B cell (primary cell): Measurements from ENCODE around the gene KIAA0232. TPM values are rescaled to one million over a fixed set of nuclear protein-coding genes. Genes with fewer than 3 reads are reported as not detected.

Source experiments
- ATAC-seq: fragments of 200-7000 bp; cut with Tn5 transposase; one replicate; pipeline ENCODE4 v1.10.0; 2021; ENCODE audit warnings: low read depth, mild to moderate bottlenecking, moderate number of reproducible peaks, moderate library complexity
- CTCF ChIA-PET: fragments of 350-600 bp; sonication (Branson Sonifier 250); formaldehyde crosslinking; loops from one replicate; lab custom pipeline; 2021; ENCODE audit warnings: antibody characterized with exemption, inconsistent platforms; lab: Charles Lee
- POLR2A ChIA-PET: fragments of 350-600 bp; sonication (Branson Sonifier 250); formaldehyde crosslinking; loops from one replicate; lab custom pipeline; 2021; ENCODE audit warnings: antibody characterized with exemption; lab: Charles Lee
- DNase-seq: peaks from one replicate; pipeline ENCODE4 v3.0.0; 2013
- H2AFZ ChIP-seq: 2 replicates; pipeline ENCODE4 v1.6.1; 2012; ENCODE audit warnings: mild to moderate bottlenecking, low read depth, low read length; ENCODE audit not compliant: insufficient read depth, poor library complexity, severe bottlenecking
- H3K27ac ChIP-seq, 2 donors: 1 replicate in 1 of 2; 2 replicates in 1 of 2; pipeline ENCODE4 v1.5.1; 2012 to 2013; ENCODE audit warnings: low read length in 2 of 2, mild to moderate bottlenecking in 2 of 2, moderate library complexity in 1 of 2
- H3K27me3 ChIP-seq, 4 experiments: fragments of 200-600 bp in 1 of 4; sonication (generic) in 1 of 4; replicated peaks in 1 of 4; 1 replicate in 2 of 4; 2 replicates in 2 of 4; pipeline versions ENCODE4 v1.6.1 to v1.7.0; 2013 to 2016; ENCODE audit warnings: low read length in 3 of 4, mild to moderate bottlenecking in 2 of 4, mixed read lengths in 1 of 4, moderate library complexity in 1 of 4; ENCODE audit not compliant: insufficient read depth in 4 of 4, control insufficient read depth in 3 of 4; ENCODE audit errors: control extremely low read depth in 1 of 4
- H3K36me3 ChIP-seq, 2 experiments: replicated peaks in 1 of 2; 1 replicate in 1 of 2; 2 replicates in 1 of 2; pipeline versions ENCODE4 v1.6.1 to v1.7.1; 2013; ENCODE audit warnings: low read length in 1 of 2; ENCODE audit not compliant: insufficient read depth in 2 of 2, control insufficient read depth in 1 of 2; ENCODE audit errors: control extremely low read depth in 1 of 2, extremely low read depth in 1 of 2
- H3K4me1 ChIP-seq, 2 donors: fragments of 200-600 bp in 1 of 2; sonication (generic) in 1 of 2; 1 replicate in 1 of 2; 2 replicates in 1 of 2; pipeline versions ENCODE4 v1.5.1 to v1.6.1; 2013 to 2017; ENCODE audit warnings: low read length in 2 of 2; ENCODE audit not compliant: control insufficient read depth in 2 of 2, insufficient read depth in 2 of 2
- H3K4me2 ChIP-seq: replicated peaks from 2 replicates; pipeline ENCODE3; 2012; ENCODE audit warnings: mild to moderate bottlenecking, low read depth, low read length; ENCODE audit not compliant: poor library complexity, severe bottlenecking
- H3K4me3 ChIP-seq, 5 experiments: fragments of 200-600 bp in 1 of 5; sonication (generic) in 1 of 5; 1 replicate in 3 of 5; 2 replicates in 2 of 5; pipeline versions ENCODE4 v1.5.1 to v1.7.0; 2011 to 2016; ENCODE audit warnings: low read length in 4 of 5, mild to moderate bottlenecking in 4 of 5, low read depth in 2 of 5, control low read depth in 1 of 5, moderate library complexity in 1 of 5; ENCODE audit not compliant: insufficient read depth in 1 of 5; ENCODE audit errors: control extremely low read depth in 1 of 5, extremely low read depth in 1 of 5
- H3K79me2 ChIP-seq: fragments of 200-600 bp; sonication (generic); one replicate; pipeline ENCODE4 v1.6.0; 2016; ENCODE audit warnings: low read length; ENCODE audit not compliant: control insufficient read depth, insufficient read depth
- H3K9ac ChIP-seq: fragments of 200-600 bp; sonication (generic); 2 replicates; pipeline ENCODE4 v1.6.1; 2017; ENCODE audit warnings: mild to moderate bottlenecking, low read length, moderate library complexity
- H3K9me3 ChIP-seq, 3 donors: one replicate each; pipeline versions ENCODE4 v1.6.1 to v1.7.1; 2013; ENCODE audit warnings: low read length in 2 of 3; ENCODE audit not compliant: control insufficient read depth in 2 of 3, insufficient read depth in 1 of 3; ENCODE audit errors: control extremely low read depth in 1 of 3
- H4K20me1 ChIP-seq: 2 replicates; pipeline ENCODE4 v1.6.0; 2012; ENCODE audit warnings: mild to moderate bottlenecking, low read length; ENCODE audit not compliant: insufficient read depth, control insufficient read depth, poor library complexity, severe bottlenecking
- H3K27ac Mint-ChIP-seq: one replicate; pipeline ENCODE4 v1.8.0; 2021; ENCODE audit warnings: mixed read lengths
- H3K27me3 Mint-ChIP-seq: one replicate; pipeline ENCODE4 v1.8.0; 2021; ENCODE audit warnings: mixed read lengths
- H3K4me1 Mint-ChIP-seq: one replicate; pipeline ENCODE4 v1.8.0; 2021; ENCODE audit warnings: mixed read lengths
- H3K4me3 Mint-ChIP-seq: one replicate; pipeline ENCODE4 v1.8.0; 2021; ENCODE audit warnings: mixed read lengths
- H3K9me3 Mint-ChIP-seq: one replicate; pipeline ENCODE4 v1.8.0; 2022; ENCODE audit warnings: mixed read lengths; ENCODE audit not compliant: insufficient read depth
- EZH2 ChIP-seq: IDR thresholded peaks from 2 replicates; pipeline ENCODE4 v1.6.1; 2012; ENCODE audit warnings: borderline replicate concordance, low read depth, mild to moderate bottlenecking, moderate library complexity, low read length; ENCODE audit not compliant: insufficient read depth, poor library complexity, severe bottlenecking
- WGBS: methylation state at CpG from one replicate; pipeline ENCODE4 v1.1.5; 2013; ENCODE audit warnings: missing lambda C conversion rate; ENCODE audit not compliant: insufficient coverage; 5-methylcytosine and 5-hydroxymethylcytosine counted together
- intact Hi-C: fragments of 100-400 bp; cut with micrococcal nuclease; formaldehyde crosslinking; loops from one replicate; pipeline ENCODE4 v1.10.0; 2022
- polyA plus RNA-seq: library from polyadenylated mRNA; depleted of rRNA; stranded (reverse); fragments of >200 nt; gene quantifications from 2 replicates; pipeline ENCODE4 v1.2.3, GENCODE V29; 2012
- total RNA-seq, 2 donors: library from RNA; stranded (reverse); fragments of 120-200 nt in 1 of 2; gene quantifications; 1 replicate in 1 of 2; 2 replicates in 1 of 2; pipeline versions ENCODE4 v1.2.3 to v1.2.4, GENCODE V29; 2013 to 2022
- TF ChIP-seq, protein P1 (sequence below): fragments of 200-600 bp; IDR thresholded peaks from one replicate; pipeline ENCODE4 v1.8.0; 2022; ENCODE audit warnings: antibody characterized with exemption, mild to moderate bottlenecking

The KIAA0232 gene
- total and polyA plus RNA-seq, 2 donors (not counting 1 experiment from before 2014, with no cell fraction given) = 2.9 to 20.8 TPM

DNA sequence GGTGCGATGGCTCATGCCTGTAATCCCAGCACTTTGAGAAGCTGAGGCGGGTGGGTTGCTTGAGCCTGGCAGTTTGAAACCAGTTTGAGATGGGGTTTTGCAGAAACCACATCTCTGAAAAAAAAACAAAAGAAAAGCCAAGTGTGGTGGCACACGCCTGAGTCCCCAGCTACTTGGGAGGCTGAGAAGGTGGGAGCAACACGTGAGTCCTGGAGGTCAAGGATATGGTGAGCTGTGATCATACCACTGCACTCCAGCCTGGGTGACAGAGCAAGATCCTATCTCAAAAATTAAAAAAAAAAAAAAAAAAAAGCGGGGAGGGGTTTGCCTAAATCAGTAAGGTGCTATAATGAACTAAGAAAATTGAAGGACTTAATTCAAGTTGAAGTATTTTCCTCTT lies 68.9 kb downstream of the KIAA0232 start:
- DNase-seq = no peak
- Mint-ChIP-seq H3K4me1 (peaks cover 24% of the 10 kb centered on the region), H3K9me3 (no peaks in the 10 kb centered on the region), H3K4me3 (no peak overlapping the region), H3K27me3 (no peaks in the 10 kb centered on the region), H3K27ac (no peak overlapping the region)
- Histone ChIP-seq H3K4me1 (peaks cover 8 to 10% of the 10 kb centered on the region in 2 donors), H3K79me2 (peaks cover 5% of the 10 kb centered on the region), H3K36me3 (peaks cover 0 to 18% of the 10 kb centered on the region in 2 experiments), H4K20me1 (peaks cover under 1% of the 10 kb centered on the region), H3K9ac (no peak overlapping the region), H3K4me2 (no peak overlapping the region), H2AFZ (no peak overlapping the region), H3K27me3 (no peaks in the 10 kb centered on the region), H3K27ac (no peak overlapping the region), H3K4me3 (no peak overlapping the region), H3K9me3 (peaks cover 0 to 8% (median 6%) of the 10 kb centered on the region in 3 donors)
- WGBS = 100% methylated on average over 1 of the region's 5 CpGs
- ChIA-PET POLR2A (no interaction called here), CTCF (interaction anchor here (1.3 kb wide), 1 partner anchor 22 kb away, joined by 7 read pairs; no protein-coding TSS in a partner anchor)
- no peak for TF ChIP-seq EZH2
- TF ChIP-seq, protein P1, sequence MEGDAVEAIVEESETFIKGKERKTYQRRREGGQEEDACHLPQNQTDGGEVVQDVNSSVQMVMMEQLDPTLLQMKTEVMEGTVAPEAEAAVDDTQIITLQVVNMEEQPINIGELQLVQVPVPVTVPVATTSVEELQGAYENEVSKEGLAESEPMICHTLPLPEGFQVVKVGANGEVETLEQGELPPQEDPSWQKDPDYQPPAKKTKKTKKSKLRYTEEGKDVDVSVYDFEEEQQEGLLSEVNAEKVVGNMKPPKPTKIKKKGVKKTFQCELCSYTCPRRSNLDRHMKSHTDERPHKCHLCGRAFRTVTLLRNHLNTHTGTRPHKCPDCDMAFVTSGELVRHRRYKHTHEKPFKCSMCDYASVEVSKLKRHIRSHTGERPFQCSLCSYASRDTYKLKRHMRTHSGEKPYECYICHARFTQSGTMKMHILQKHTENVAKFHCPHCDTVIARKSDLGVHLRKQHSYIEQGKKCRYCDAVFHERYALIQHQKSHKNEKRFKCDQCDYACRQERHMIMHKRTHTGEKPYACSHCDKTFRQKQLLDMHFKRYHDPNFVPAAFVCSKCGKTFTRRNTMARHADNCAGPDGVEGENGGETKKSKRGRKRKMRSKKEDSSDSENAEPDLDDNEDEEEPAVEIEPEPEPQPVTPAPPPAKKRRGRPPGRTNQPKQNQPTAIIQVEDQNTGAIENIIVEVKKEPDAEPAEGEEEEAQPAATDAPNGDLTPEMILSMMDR = no peak
- intact Hi-C loops = loop anchor here (5.0 kb wide), 1 partner anchor 54 kb away; no protein-coding TSS in a partner anchor
- no peak for ATAC-seq

DNA sequence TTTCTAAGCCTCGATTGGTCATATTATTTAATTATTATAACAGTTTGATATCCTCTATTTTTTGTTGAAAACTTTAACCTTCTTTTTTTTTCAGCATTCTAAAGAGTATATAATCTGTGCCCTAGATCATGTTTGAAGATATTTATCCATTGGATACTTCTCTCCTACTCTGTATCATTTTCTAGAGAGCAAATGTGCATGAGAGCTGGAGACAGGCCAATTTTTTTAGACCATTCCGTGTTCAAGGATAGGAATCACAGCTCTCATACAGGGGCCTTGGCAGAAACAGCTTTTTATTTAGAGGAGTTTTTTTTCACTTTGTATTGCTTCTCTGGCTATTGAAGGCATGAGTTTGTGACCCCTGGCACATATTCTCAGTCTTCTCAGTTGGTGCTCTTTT lies 69.4 kb downstream of the KIAA0232 start:
- peaks cover 24% of the 10 kb centered on the region for H3K4me1 Mint-ChIP-seq
- CTCF ChIA-PET = no interaction called here

More for the DNA sequence above, 69.4 kb downstream of the KIAA0232 start:
- H3K9me3 ChIP-seq = peaks cover 0 to 8% (median 6%) of the 10 kb centered on the region in 3 donors
- H3K79me2 ChIP-seq = peaks cover 4% of the 10 kb centered on the region
- no peaks in the 10 kb centered on the region for H3K27me3 ChIP-seq
- peaks cover 8 to 10% of the 10 kb centered on the region in 2 donors for H3K4me1 ChIP-seq
- Mint-ChIP-seq H3K27me3 (no peaks in the 10 kb centered on the region), H3K4me3 (no peak overlapping the region), H3K9me3 (no peaks in the 10 kb centered on the region), H3K27ac (no peak overlapping the region)
- no peak overlapping the region for H3K4me3 ChIP-seq
- H3K4me2 ChIP-seq = no peak overlapping the region
- TF ChIP-seq EZH2 = no peak
- TF ChIP-seq, protein P1 = no peak
- no peak overlapping the region for H2AFZ ChIP-seq
- H3K9ac ChIP-seq = no peak overlapping the region
- ATAC-seq (no peak), DNase-seq (no peak)
- H4K20me1 ChIP-seq = no peaks in the 10 kb centered on the region
- intact Hi-C loops = loop anchor here (5.0 kb wide), 1 partner anchor 55 kb away; no protein-coding TSS in a partner anchor
- no peak overlapping the region for H3K27ac ChIP-seq
- POLR2A ChIA-PET = no interaction called here
- 100% methylated on average over 1 of the region's 2 CpGs for WGBS
- peaks cover 0 to 18% of the 10 kb centered on the region in 2 experiments for H3K36me3 ChIP-seq
